A673 (cell line): ENCODE measurements around the gene ARHGEF2. TPM values are rescaled to one million over a fixed set of nuclear protein-coding genes. Genes with fewer than 3 reads are reported as not detected.

Experiments
- BruUV-seq: library from RNA; stranded (reverse); fragments of 400-500 nt; replicated peaks from 2 replicates; lab custom pipeline; 2021; lab: Mats Ljungman, UMichigan
- CTCF ChIA-PET: fragments of 300-600 bp; sonication (Branson Sonifier 250); formaldehyde crosslinking; loops from one replicate; lab custom pipeline; 2022; ENCODE audit warnings: antibody characterized with exemption; lab: Charles Lee
- POLR2A ChIA-PET: fragments of 300-600 bp; sonication (Branson Sonifier 250); formaldehyde crosslinking; loops from one replicate; lab custom pipeline; 2022; ENCODE audit warnings: antibody characterized with exemption; ENCODE audit not compliant: low non-redundant PET; lab: Charles Lee
- DNase-seq: peaks from one replicate; pipeline ENCODE4 v3.0.0-alpha.2; 2015; ENCODE audit warnings: low spot score
- H3K27ac ChIP-seq: fragments of 200-600 bp; sonication (generic); 2 replicates; pipeline ENCODE4 v1.5.1; 2016; ENCODE audit warnings: mixed run types, low read depth, mild to moderate bottlenecking, mixed read lengths, antibody characterized with exemption, low read length; ENCODE audit not compliant: poor library complexity, severe bottlenecking
- H3K27me3 ChIP-seq: fragments of 200-600 bp; sonication (generic); replicated peaks from 2 replicates; pipeline ENCODE4 v1.6.1; 2017; ENCODE audit warnings: mixed run types, low read depth, mild to moderate bottlenecking, mixed read lengths, antibody characterized with exemption, low read length; ENCODE audit not compliant: insufficient read depth, poor library complexity
- H3K36me3 ChIP-seq: fragments of 200-600 bp; sonication (generic); 2 replicates; pipeline ENCODE4 v1.6.1; 2016; ENCODE audit warnings: mixed run types, mild to moderate bottlenecking, mixed read lengths, antibody characterized with exemption, low read length; ENCODE audit not compliant: insufficient read depth, poor library complexity, severe bottlenecking
- H3K4me1 ChIP-seq: fragments of 200-600 bp; sonication (generic); 2 replicates; pipeline ENCODE4 v1.6.1; 2017; ENCODE audit warnings: mixed run types, mild to moderate bottlenecking, mixed read lengths, antibody characterized with exemption, low read length; ENCODE audit not compliant: insufficient read depth, poor library complexity, severe bottlenecking
- H3K4me3 ChIP-seq: fragments of 200-600 bp; sonication (generic); 2 replicates; pipeline ENCODE4 v1.5.1; 2016; ENCODE audit warnings: low read depth, mixed run types, mild to moderate bottlenecking, mixed read lengths, low read length; ENCODE audit not compliant: poor library complexity, severe bottlenecking
- H3K9me3 ChIP-seq: fragments of 200-600 bp; sonication (generic); 2 replicates; pipeline ENCODE4 v1.6.1; 2016; ENCODE audit warnings: mixed run types, low read depth, mild to moderate bottlenecking, mixed read lengths, antibody characterized with exemption, low read length; ENCODE audit not compliant: poor library complexity, severe bottlenecking
- CTCF ChIP-seq: fragments of 300-800, 200-600 bp; sonication (generic); conservative IDR thresholded peaks from 2 replicates; pipeline ENCODE4 v1.5.1; 2017; ENCODE audit warnings: low read depth, mild to moderate bottlenecking, antibody characterized with exemption, low read length, moderate library complexity, mixed read lengths
- EZH2 ChIP-seq: fragments of 200-600 bp; sonication (generic); IDR thresholded peaks from 2 replicates; pipeline ENCODE4 v1.6.1; 2017; ENCODE audit warnings: borderline replicate concordance, low read depth, mild to moderate bottlenecking, mixed read lengths, antibody characterized with exemption, low read length; ENCODE audit not compliant: poor library complexity, severe bottlenecking
- intact Hi-C: fragments of 100-400 bp; cut with micrococcal nuclease; formaldehyde crosslinking; loops from one replicate; pipeline ENCODE4 v1.10.0; 2022; ENCODE audit not compliant: unreplicated experiment
- total RNA-seq: library from RNA; stranded (reverse); gene quantifications from 2 replicates; pipeline ENCODE4 v1.2.3, GENCODE V29; 2021

ARHGEF2 gene
- total RNA-seq, 1 experiment from 2014 or later = 148 TPM

- Histone ChIP-seq H3K9me3 (no peaks in the 10 kb centered on the region), H3K36me3 (peaks cover 14% of the 10 kb centered on the region), H3K27me3 (no peaks in the 10 kb centered on the region), H3K27ac (peak overlapping the region; percentile 95), H3K4me1 (peaks cover 61% of the 10 kb centered on the region), H3K4me3 (peak overlapping the region; percentile 95)
- intact Hi-C loops = loop anchor here (5.0 kb wide), 1 partner anchor 32 kb away; the partner anchor contains the start of gene RXFP4
- CTCF ChIA-PET = interaction anchor here (1.0 kb wide), 1 partner anchor 15 kb away, joined by 3 read pairs; no protein-coding TSS in a partner anchor
- POLR2A ChIA-PET = interaction anchor here (0.5 to 0.7 kb wide), 2 partner anchors 20 to 103 kb away, joined by 4 to 5 read pairs; no protein-coding TSS in a partner anchor
- DNase-seq = no peak
- TF ChIP-seq EZH2 = no peak
- TF ChIP-seq CTCF = no peak
- no TSS peak for BruUV-seq
These were observed 3.9 kb downstream of the ARHGEF2 start for GRCh38 chr1:155974208-155975115.

DNA sequence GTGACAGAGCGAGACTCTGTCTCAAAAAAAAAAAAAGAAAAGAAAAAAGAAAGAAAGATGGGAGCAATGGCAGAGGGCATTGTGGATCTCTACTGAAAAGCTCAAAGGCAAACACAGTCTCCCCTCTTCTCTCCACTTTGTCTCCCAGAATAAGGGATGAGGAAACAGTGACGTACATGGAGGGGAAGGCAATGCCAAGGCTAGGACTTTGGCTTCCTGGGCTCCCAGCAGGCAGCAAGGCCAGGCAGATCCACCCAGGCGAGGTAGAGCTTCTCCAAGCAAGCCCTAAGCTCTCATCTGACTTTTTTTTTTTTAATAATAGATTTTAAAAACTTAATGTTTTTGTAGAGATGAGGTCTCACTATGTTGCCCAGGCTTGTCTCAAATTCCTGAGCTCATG, 4.6 kb downstream of the ARHGEF2 start:
- no TSS peak for BruUV-seq
- POLR2A ChIA-PET = interaction anchor here (0.7 kb wide), 1 partner anchor 102 kb away, joined by 4 read pairs; no protein-coding TSS in a partner anchor

More for the DNA sequence above, 4.6 kb downstream of the ARHGEF2 start:
- CTCF ChIA-PET = interaction anchor here (1.0 kb wide), 1 partner anchor 16 kb away, joined by 3 read pairs; no protein-coding TSS in a partner anchor
- Histone ChIP-seq H3K27ac (no peak overlapping the region), H3K9me3 (no peaks in the 10 kb centered on the region), H3K27me3 (no peaks in the 10 kb centered on the region), H3K4me3 (no peak overlapping the region), H3K4me1 (peaks cover 61% of the 10 kb centered on the region), H3K36me3 (peaks cover 22% of the 10 kb centered on the region)
- TF ChIP-seq CTCF (no peak), EZH2 (no peak)
- no peak for DNase-seq
- intact Hi-C loops = no loop called here
